Astrocyte (in vitro differentiated cells and primary cell): Measurements from ENCODE around the gene PRADC1. TPM values are rescaled to one million over a fixed set of nuclear protein-coding genes. Genes with fewer than 3 reads are reported as not detected.

Experiments
- DNase-seq: peaks from one replicate; pipeline ENCODE4 v3.0.0-alpha.2; 2010; ENCODE audit warnings: low read depth
- FAIRE-seq: peaks from 2 replicates; lab custom pipeline; 2011; peaks lifted over from hg19 to GRCh38; lab: Jason Lieb, UNC
- H2AFZ ChIP-seq: 2 replicates; pipeline ENCODE4 v1.6.0; 2012; ENCODE audit warnings: low read depth, low read length, inconsistent platforms
- H3K27ac ChIP-seq: 2 replicates; pipeline ENCODE4 v1.5.1; 2011; ENCODE audit warnings: low read depth, low read length, inconsistent platforms
- H3K27me3 ChIP-seq: 2 replicates; pipeline ENCODE4 v1.6.0; 2011; ENCODE audit warnings: low read length, inconsistent platforms; ENCODE audit not compliant: insufficient read depth
- H3K36me3 ChIP-seq: 2 replicates; pipeline ENCODE4 v1.5.1; 2011; ENCODE audit warnings: low read length, inconsistent platforms; ENCODE audit not compliant: insufficient read depth
- H3K4me1 ChIP-seq: 2 replicates; pipeline ENCODE4 v1.5.1; 2011; ENCODE audit warnings: low read length, inconsistent platforms; ENCODE audit not compliant: insufficient read depth
- H3K4me2 ChIP-seq: 2 replicates; pipeline ENCODE4 v1.6.0; 2012; ENCODE audit warnings: low read length, inconsistent platforms
- H3K4me3 ChIP-seq: 2 replicates; pipeline ENCODE4 v1.5.1; 2011; ENCODE audit warnings: low read depth, mild to moderate bottlenecking, low read length, inconsistent platforms; ENCODE audit not compliant: insufficient read depth
- H3K79me2 ChIP-seq: 2 replicates; pipeline ENCODE4 v1.6.0; 2012; ENCODE audit warnings: mild to moderate bottlenecking, low read length, inconsistent platforms; ENCODE audit not compliant: insufficient read depth
- H3K9ac ChIP-seq: 2 replicates; pipeline ENCODE4 v1.6.0; 2012; ENCODE audit warnings: mild to moderate bottlenecking, low read length, inconsistent platforms
- H3K9me3 ChIP-seq: 2 replicates; pipeline ENCODE4 v1.5.1; 2012; ENCODE audit warnings: low read depth, mild to moderate bottlenecking, low read length, inconsistent platforms; ENCODE audit not compliant: insufficient read depth
- H4K20me1 ChIP-seq: 2 replicates; pipeline ENCODE4 v1.6.0; 2012; ENCODE audit warnings: low read length, inconsistent platforms; ENCODE audit not compliant: insufficient read depth
- H3K27ac Mint-ChIP-seq: one replicate; pipeline ENCODE4 v1.8.0; 2021; ENCODE audit warnings: mild to moderate bottlenecking, mixed read lengths; ENCODE audit not compliant: unreplicated experiment
- H3K27me3 Mint-ChIP-seq: one replicate; pipeline ENCODE4 v1.8.0; 2021; ENCODE audit warnings: low read depth, mixed read lengths; ENCODE audit not compliant: unreplicated experiment
- H3K36me3 Mint-ChIP-seq: one replicate; pipeline ENCODE4 v1.8.0; 2021; ENCODE audit warnings: low read depth, mixed read lengths; ENCODE audit not compliant: unreplicated experiment
- H3K4me1 Mint-ChIP-seq: one replicate; pipeline ENCODE4 v1.8.0; 2021; ENCODE audit warnings: low read depth, mixed read lengths; ENCODE audit not compliant: unreplicated experiment
- H3K4me3 Mint-ChIP-seq: one replicate; pipeline ENCODE4 v1.8.0; 2021; ENCODE audit warnings: mild to moderate bottlenecking, moderate library complexity, mixed read lengths; ENCODE audit not compliant: unreplicated experiment
- H3K9me3 Mint-ChIP-seq: one replicate; pipeline ENCODE4 v1.8.0; 2021; ENCODE audit warnings: mild to moderate bottlenecking, mixed read lengths; ENCODE audit not compliant: unreplicated experiment
- EZH2 ChIP-seq: IDR thresholded peaks from 2 replicates; pipeline ENCODE4 v1.6.1; 2012; ENCODE audit warnings: mild to moderate bottlenecking, low read length, inconsistent platforms; ENCODE audit not compliant: insufficient read depth
- total RNA-seq: library from RNA; stranded (reverse); gene quantifications from 2 replicates; pipeline ENCODE4 v1.2.1, GENCODE V29; 2021
- TF ChIP-seq, protein P1 (sequence below): IDR thresholded peaks from 2 replicates; pipeline ENCODE4 v1.5.1; 2011; ENCODE audit warnings: low read depth, mild to moderate bottlenecking, inconsistent platforms, low read length, moderate library complexity; ENCODE audit not compliant: insufficient read depth

The PRADC1 gene
- total RNA-seq, 1 donor from 2014 or later: 13.1 TPM

DNA sequence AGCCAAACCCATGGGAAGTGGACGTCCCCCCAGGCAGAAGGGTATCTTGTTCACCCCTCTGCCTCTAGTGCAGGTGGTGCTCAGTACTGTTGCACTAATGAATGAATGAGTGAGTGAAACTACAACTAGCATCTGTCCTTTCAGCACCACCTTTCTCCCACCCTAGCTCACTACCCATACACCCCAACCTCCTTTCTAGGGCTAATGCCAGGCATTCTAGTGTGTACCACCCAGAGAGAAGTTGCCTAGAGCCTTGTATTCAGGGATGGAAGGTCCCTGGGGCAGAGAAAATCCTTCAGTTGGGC, 23.5 kb upstream of the PRADC1 start:
- H3K4me3 Mint-ChIP-seq: no peak overlapping the region
- no peaks in the 10 kb centered on the region for H3K27me3 ChIP-seq
- H3K36me3 ChIP-seq: peaks cover 19% of the 10 kb centered on the region
- H2AFZ ChIP-seq: no peak overlapping the region
- TF ChIP-seq, protein P1, sequence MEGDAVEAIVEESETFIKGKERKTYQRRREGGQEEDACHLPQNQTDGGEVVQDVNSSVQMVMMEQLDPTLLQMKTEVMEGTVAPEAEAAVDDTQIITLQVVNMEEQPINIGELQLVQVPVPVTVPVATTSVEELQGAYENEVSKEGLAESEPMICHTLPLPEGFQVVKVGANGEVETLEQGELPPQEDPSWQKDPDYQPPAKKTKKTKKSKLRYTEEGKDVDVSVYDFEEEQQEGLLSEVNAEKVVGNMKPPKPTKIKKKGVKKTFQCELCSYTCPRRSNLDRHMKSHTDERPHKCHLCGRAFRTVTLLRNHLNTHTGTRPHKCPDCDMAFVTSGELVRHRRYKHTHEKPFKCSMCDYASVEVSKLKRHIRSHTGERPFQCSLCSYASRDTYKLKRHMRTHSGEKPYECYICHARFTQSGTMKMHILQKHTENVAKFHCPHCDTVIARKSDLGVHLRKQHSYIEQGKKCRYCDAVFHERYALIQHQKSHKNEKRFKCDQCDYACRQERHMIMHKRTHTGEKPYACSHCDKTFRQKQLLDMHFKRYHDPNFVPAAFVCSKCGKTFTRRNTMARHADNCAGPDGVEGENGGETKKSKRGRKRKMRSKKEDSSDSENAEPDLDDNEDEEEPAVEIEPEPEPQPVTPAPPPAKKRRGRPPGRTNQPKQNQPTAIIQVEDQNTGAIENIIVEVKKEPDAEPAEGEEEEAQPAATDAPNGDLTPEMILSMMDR: no peak
- no peak for TF ChIP-seq EZH2
- H3K9me3 ChIP-seq: no peaks in the 10 kb centered on the region
- no peak overlapping the region for H3K9ac ChIP-seq
- no peaks in the 10 kb centered on the region for H3K27me3 Mint-ChIP-seq
- DNase-seq (no peak), FAIRE-seq (no peak)
- no peak overlapping the region for H3K4me3 ChIP-seq
- no peaks in the 10 kb centered on the region for H3K4me1 ChIP-seq
- H3K36me3 Mint-ChIP-seq: peaks cover 17% of the 10 kb centered on the region
- no peak overlapping the region for H3K4me2 ChIP-seq
- no peaks in the 10 kb centered on the region for H3K9me3 Mint-ChIP-seq
- H3K27ac ChIP-seq: no peak overlapping the region
- no peak overlapping the region for H3K27ac Mint-ChIP-seq
- H4K20me1 ChIP-seq: peaks cover 46% of the 10 kb centered on the region
- no peaks in the 10 kb centered on the region for H3K79me2 ChIP-seq
- no peaks in the 10 kb centered on the region for H3K4me1 Mint-ChIP-seq

DNA sequence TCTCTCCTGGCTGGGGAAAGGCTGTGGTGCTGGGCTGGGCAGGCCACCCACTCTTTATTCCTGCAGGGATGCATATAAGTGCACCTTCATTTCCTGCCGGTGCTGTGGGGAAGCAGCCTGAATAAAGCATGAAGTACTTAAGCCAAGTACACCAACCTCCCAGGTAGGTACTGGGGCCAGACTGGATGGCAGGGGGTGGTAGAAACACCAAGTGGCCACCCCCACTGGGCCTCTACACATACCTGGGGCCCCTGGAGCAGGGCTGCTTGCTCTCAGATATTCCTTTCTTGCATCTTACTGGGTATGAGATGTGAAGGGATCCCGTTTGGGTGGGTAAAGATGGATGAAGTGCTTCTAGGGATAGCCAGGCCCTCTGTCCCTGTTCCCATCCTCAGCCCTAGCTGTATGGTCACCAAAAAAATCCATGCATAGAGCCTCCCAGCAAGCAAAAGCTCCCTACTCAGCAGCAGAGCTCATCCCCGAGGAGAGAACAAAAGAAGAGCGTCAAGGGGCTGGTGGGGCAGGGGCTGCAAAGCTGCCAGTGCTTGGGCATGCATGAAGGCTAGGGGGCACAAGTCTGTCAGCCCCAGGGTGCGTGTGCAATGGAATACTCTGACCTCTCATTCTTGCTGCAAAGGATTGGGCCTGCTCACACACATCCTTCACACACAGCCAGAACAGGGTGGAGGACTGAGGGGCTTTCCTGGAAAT, 23.0 kb upstream of the PRADC1 start:
- no peaks in the 10 kb centered on the region for H3K9me3 Mint-ChIP-seq
- FAIRE-seq (no peak), DNase-seq (no peak)
- H3K4me3 Mint-ChIP-seq: no peak overlapping the region
- peaks cover 18% of the 10 kb centered on the region for H3K36me3 Mint-ChIP-seq
- no peak overlapping the region for H3K27ac Mint-ChIP-seq
- Histone ChIP-seq H3K4me2 (no peak overlapping the region), H3K9ac (no peak overlapping the region), H3K27ac (no peak overlapping the region), H4K20me1 (peaks cover 47% of the 10 kb centered on the region), H3K79me2 (no peaks in the 10 kb centered on the region), H3K4me1 (no peaks in the 10 kb centered on the region), H3K4me3 (no peak overlapping the region), H3K36me3 (peaks cover 22% of the 10 kb centered on the region), H3K9me3 (no peaks in the 10 kb centered on the region), H2AFZ (no peak overlapping the region), H3K27me3 (no peaks in the 10 kb centered on the region)
- no peaks in the 10 kb centered on the region for H3K27me3 Mint-ChIP-seq
- TF ChIP-seq, protein P1: no peak
- TF ChIP-seq EZH2: no peak
- H3K4me1 Mint-ChIP-seq: no peaks in the 10 kb centered on the region

DNA sequence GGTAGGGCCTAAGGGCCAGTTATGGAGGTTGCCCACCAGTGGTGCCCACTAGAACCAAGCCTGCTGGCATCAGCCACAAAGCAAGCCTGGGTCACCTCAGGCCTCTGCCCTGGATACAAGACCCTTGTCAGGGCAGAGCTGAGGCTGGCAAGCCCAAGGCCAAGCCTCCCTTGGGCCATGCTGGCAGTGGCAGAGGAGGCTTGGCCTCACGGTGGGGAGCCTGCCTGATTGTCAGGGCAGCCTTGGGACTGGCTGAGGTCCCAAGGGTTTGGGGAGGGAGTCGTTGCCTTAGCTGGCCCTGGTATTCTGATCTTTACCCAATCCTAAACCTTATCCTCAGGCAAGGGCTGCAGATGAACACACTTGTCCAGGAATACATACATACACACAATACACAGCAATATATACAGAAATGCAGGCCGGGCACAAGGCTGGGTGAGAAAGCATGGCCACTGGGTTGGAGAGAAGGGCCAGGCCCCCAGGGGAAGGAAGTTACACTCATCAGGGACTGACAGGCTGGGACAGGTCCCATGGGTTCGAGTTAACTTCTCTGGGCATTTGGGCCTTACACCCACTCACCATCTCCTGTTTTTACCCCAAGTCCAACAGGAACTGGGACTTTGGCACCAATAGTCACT, 22.1 kb upstream of the PRADC1 start:
- Histone ChIP-seq H3K9ac (no peak overlapping the region), H3K27ac (no peak overlapping the region), H3K27me3 (no peaks in the 10 kb centered on the region), H2AFZ (no peak overlapping the region), H3K4me1 (no peaks in the 10 kb centered on the region), H3K79me2 (no peaks in the 10 kb centered on the region), H3K4me3 (no peak overlapping the region), H3K4me2 (no peak overlapping the region), H3K36me3 (peaks cover 31% of the 10 kb centered on the region), H4K20me1 (peaks cover 55% of the 10 kb centered on the region), H3K9me3 (no peaks in the 10 kb centered on the region)
- H3K4me3 Mint-ChIP-seq: no peak overlapping the region
- DNase-seq: no peak
- H3K9me3 Mint-ChIP-seq: no peaks in the 10 kb centered on the region
- FAIRE-seq: no peak
- TF ChIP-seq EZH2: no peak
- TF ChIP-seq, protein P1: no peak
- no peaks in the 10 kb centered on the region for H3K4me1 Mint-ChIP-seq
- H3K27me3 Mint-ChIP-seq: no peaks in the 10 kb centered on the region
- H3K27ac Mint-ChIP-seq: no peak overlapping the region
- H3K36me3 Mint-ChIP-seq: peaks cover 21% of the 10 kb centered on the region
